Stimulated activated CD4-positive, alpha-beta T cell treated with anti-CD3 and anti-CD28 coated beads, Interleukin-1b, Interleukin-23, amount 100 ng/mL, for 24 hours (primary cell): ENCODE data around the gene ANKS1B.

Experiments used
- DNase-seq, 4 experiments: peaks; one replicate each; pipeline ENCODE4 v3.0.0-alpha.2; 2020; ENCODE audit warnings: low read depth in 4 of 4, low spot score in 1 of 4

The ANKS1B gene

DNA sequence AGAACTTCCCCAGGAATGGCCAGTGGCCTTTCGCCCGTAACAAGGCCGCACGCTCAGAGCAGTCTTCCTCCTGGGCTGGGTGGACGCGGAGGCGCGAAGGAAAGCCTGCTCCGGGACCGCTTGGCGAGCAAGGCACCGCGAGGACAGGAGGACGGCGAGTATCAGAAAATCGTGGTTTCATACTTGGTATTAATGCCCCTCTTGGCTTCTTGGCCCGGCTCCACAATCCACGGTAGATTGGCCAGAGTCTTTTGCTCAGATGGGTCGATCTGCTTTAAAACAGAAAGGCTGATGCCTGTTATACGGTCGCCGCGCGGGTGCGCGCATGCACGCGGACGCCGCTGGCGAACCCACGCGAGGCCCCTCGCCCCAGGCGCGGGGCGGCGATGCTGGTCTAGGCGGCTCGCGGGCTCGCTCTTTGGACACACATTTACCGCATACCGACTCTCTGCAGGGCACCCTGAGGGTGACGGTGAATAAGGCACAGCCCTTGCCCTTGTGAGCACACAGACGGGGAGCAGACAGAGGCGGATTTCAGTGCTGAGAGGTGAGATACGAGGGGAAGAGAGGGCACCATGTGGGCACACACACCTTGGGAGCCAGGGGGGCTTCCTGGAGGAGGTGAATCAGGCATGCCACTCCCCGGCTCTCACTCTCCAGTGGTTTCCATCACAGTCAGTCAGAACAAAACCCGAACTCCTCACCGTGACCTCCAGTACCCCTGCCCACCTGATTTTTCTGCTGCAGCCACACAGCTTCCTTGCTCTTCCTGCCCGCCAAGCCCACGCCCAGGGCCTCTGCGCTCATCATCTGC, 1239.0 kb downstream of the ANKS1B start:
- peak in 1 of 4 experiments; percentile 11 for DNase-seq

DNA sequence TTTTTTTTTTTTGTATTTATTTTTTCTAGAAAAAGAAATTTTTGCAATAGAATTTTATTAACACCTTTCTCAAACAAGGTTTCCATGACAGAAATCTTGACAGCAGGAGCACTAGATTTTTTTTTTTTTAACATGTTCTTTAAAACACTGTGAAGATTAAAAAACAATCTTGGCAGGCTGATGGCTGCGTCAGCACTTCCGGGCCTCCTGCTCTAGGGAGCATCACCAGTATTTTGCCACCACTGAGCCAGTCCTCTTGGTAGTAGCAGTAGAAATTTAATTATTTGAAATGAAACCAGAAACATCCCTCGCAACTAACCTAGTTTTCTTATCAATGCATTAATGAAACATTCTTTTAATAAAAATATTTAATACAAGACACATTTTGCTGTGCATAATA, 1240.1 kb downstream of the ANKS1B start:
- no peak for DNase-seq

DNA sequence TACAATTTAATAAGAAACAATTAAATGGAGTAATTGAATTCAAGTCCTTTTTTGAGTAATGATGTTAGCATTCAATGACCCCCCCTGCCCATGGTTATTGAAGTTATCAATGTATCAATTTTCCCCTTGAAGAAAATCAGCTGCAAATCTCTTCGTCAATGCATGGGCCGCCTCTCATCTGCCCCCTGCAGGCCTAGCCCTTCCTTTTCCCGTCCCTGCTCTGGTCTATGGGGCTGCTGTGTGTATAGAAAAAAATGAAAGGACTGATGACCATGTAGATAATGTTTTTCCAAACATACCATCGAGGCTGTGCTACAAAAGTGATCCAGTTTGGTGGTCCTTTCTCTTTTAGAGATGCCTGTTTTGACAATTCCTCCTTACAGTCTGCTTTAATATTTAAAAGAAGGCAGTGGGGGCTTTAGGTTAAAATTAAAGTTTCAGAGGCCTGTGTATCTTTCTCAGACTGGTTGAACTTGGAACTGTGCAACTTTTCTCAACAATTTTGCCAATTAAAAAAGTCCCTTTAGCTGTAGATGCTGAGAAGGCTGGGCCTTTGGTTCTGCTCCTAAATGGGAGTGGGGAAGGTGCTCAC, 1241.3 kb downstream of the ANKS1B start:
- peak in 1 of 4 experiments; percentile 12 for DNase-seq

DNA sequence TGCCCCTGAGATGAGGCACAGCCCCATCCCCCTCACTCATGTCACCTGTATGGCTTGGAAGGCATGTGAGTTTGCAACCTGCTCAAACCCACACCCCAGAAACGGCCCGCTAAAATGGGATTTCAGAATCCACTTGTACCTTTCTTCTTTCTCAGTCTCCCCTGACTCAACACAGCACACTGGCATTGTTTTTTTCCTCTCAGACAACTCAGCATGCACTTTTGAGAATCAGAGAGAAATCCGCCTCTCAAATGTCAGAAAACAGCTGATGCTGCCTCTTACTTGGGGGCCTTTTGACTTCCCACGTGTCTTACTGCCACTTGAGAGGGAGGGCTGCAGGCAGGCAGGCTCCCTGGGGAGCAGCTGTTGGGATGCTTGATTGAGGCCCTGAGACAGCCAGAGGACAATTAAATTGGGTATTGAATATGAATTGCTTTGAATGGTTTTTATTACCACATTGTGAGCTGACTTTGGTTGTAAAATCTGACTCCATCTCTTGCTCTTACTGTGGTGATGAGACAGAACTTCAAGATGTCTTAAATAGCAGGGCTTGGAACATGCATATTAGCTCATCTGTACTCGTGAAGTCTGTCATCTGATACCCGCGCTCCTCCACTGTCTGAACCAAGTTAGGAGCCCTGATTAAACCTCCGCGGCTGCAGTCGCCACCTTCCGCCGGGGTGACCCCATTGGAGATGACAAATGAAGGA, 1243.0 kb downstream of the ANKS1B start:
- peak in 1 of 4 experiments; percentile 18 for DNase-seq

DNA sequence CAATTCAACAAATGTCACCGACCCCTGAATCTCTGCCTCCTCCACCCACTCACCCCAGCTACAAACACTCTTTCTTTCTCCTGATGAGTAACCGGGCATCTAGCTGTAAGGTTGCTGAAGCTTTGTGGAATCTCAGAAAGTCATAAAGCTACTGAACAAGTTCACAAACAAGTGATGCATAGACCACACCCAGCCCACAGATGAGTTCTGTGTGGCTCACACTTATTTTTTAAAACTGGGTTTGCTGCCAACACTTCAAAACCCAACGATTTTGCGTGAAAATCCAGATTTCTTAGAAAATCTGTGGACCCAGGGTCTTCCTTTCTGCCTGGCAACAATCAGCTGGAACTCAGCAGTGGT, 1243.6 kb downstream of the ANKS1B start:
- peak in 1 of 4 experiments; percentile 24 for DNase-seq

DNA sequence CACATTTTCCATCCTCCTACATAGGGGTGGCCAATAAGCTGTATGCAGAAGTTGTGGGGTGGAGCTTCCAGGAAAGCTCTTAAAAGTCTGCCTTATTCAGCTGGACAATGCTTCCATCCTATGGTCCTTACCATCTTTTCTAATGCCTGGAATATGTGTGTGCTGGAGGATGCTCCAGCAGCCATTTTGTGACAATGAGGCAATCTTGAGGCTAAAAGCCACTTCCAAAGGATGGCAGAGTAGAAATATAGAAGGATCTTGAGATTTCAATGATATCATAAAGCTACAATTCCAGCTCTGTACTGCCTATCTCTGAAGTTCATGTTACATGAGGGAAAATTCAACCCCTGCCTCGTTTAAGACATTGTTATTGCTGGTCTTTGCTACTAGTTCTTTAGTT, 1244.0 kb downstream of the ANKS1B start:
- no peak for DNase-seq

DNA sequence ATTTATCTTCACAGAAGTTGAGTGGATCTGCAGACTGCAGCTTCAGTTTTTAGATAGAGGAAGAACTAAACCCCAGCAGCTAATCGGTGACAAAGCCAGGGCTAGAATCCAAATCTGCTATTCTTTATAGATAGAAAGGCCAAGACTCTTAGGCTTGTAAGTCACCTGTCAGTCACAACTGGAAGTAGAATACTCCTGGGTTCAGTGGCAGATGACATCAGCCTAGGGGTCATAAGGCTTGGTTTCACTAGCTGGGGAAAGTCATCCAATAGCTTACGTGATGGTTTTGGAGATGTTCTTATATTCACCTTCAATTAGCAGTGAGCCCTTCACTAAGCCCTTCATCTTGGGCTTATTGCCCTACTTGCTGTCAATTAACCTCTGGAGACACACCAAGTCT, 1246.2 kb downstream of the ANKS1B start:
- no peak for DNase-seq

DNA sequence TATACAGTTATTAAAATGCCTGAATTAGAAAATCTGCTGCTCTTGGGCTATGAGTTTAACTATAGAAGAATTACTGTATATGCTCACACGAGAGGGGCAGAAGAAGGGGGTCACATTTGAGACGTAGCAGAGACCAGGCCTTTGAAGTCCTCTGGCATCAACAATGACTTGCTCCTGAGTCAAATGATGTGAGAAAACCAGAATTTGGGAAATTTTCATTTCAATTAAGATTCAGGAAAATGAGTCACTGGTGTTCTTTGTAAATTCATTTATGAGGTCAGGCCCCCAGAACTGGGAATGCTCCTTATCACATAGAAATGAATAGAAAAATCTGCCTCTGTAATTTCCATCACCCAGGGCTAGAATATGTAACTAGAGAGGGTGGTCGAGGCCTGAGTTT, 1246.7 kb downstream of the ANKS1B start:
- no peak for DNase-seq

DNA sequence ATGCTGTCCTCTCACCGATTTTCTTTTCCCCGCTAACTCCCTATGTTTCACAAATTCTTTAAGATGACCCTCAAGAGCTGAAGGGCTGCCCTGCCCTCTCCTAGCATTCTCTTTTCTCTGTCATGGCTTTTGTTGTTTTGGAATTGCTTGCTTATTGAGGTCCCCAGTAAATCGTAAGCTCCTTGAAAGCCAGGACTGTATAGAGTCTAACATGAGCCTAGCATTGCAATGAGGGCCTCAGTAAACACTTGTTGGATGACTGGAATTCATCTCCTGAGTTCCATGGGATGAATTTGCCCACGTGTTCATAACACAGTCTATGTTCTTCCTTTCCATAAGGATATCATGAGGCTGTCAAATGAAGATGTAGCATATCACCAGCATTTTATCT, 1247.4 kb downstream of the ANKS1B start:
- DNase-seq, result no peak

DNA sequence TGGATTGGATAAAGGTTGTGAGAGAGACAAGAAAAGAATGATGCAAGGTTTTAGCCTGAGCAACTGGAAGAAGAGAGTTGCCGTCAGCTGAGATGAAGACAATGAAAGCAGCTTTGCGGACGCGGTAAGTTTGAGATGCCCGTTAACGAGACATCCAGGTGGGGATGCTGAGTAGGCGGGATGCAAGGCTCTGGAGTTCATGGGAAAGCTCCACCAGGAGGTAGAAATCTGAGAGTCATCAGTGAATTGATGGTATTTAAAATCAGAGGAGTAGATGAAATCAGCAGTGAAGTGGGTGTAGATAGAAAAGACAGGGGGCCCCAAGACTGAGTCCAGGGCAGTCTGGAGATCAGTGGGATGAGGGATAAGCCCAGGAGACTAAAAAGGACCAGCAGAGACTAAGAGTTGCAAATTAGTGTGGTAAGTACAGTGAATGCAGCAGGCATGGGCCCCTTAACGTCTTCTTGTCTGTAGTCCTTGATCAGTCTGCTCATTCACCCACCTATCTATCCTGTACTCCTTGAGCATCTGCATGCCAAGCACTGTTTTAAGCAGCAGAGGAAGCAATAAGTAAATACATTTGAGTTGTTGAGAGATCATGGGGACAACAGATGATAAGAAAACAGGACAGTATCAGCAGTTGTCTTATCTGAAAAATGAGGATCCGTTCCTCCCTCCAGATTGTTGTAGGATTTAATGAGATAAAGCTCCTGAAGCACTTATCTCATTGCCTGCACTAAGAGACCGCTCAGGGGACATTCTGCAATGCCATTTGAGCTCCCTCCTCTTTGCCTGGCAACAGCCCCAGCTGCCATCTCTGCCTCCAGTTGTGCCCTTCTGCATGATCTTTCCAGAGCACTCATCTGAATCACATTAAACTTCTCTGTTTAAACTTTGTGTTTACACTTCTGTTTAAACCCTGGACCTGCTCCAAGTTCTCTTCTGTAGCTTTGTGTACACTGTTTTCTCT, 1248.1 kb downstream of the ANKS1B start:
- DNase-seq, result no peak

DNA sequence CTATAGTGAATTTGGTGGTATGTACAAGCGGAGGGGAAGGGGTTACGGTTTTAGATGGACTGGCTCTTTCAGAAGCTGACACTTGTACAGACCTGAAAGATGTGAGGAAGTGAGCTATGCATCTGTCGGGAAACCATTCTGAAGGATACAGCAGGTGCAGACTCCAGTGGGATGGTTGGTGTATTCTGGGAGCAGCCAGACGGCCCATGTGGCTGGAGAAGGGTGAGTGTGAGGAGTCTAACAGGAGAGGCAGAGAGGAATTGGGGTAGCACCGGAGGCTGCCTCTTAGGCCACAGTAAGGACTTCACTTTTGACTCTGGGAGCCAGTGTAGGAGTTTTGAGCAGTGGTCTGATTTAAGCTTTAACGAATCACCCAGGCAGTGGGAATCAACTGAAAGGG, 1248.9 kb downstream of the ANKS1B start:
- DNase-seq, result no peak

DNA sequence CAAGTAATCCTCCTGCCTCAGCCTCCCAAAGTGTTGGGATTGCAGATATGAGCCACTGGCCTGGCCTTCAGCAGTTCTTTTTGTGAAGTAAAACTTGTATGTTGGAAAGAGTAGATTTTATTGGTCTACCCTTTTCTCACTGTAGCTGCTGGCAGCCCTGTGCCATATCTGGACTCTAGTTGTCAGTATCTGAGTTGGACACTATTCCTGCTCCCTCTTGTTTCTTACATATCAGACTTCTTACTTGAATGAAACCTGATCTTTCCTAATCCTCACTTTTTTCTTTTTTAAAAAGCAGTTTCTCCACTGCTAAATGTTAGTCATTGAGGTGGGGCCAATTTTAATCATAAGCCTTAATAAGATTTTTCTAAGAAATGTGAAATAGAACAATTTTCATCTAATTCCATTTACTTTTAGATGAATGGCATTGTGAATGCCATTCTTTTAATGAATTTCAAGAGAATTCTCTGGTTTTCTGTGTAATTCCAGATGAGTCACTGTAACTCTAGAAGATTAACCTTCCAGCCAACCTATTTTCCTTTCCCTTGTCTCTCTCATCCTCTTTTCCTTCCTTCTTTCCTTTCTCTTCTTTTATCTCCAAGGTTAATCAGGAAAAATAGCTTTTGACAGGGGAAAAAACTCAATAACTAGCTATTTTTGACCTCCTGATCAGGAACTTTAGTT, 1250.9 kb downstream of the ANKS1B start:
- DNase-seq, result no peak

DNA sequence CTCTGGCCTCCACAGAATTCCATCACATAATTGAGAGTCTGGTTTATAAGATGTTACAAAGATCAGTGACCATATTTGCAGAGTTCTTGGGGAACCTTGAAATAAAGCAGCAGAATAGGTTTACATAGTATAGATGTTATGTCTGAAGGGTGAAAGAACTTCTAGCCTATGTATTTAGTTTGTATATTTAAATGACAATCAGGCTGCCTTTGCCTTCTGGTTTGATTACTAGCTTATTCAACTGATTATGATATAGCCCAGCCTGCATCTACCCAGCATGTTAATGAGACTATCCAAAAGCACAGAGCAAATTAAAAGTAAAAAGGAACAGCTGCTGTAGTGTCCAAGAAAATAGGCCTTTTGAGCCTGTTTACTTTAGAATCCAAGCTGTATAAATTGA, 1254.3 kb downstream of the ANKS1B start:
- DNase-seq, result no peak

DNA sequence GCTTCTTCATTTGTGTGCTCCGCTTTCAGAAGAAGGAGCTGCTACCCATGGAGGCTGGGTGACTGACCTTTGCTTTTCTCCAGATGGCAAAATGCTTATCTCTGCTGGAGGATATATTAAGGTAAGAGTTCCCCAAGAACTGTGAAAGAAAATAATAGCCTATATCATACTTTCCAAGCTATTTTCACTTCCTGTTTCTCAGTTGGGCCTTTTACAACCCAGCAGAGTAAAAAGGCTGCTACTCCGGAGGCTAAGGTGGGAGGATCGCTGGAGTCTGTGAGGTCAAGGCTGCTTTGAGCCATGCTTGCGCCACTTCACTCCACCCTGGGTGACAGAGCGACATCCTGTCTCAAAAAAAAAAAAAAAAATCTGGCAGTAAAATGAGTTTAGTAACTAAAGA, 1257.5 kb downstream of the ANKS1B start:
- no peak for DNase-seq

DNA sequence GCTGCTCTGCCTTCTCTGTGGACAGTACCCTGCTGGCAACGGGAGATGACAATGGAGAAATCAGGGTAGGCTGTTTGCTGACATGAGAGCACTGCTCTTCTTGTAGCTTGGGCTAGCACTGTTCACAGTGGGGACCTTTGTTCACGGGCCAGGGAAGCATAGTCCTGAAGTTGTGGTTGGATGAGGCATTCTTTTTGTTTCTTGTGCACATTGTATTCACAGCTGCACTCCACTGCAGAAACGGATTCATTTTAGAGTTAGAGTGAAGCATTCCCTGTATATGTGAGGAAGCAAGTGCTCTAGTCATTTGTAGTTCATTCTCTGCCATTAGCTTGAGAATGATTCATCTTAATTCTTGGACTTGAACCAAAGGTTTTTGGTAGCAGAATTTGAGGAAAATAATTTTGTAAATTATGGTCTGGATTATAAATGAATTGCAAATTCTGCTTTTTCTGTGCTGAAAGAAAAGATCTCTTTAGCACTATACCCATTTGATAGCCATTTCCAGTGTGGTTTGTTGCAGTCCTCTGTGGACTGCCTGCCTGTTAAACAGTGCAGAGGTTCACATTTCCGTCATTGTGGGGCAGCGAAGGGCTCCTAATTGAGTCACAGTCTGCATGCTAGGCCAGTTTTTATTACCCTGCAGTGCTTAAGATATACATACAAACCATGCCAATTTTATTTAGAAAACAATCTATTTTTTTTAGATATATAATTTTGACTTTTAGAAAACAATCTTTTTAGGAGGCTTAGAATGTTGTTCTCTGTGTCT, 1259.1 kb downstream of the ANKS1B start:
- peak in 1 of 4 experiments; percentile 20 for DNase-seq

DNA sequence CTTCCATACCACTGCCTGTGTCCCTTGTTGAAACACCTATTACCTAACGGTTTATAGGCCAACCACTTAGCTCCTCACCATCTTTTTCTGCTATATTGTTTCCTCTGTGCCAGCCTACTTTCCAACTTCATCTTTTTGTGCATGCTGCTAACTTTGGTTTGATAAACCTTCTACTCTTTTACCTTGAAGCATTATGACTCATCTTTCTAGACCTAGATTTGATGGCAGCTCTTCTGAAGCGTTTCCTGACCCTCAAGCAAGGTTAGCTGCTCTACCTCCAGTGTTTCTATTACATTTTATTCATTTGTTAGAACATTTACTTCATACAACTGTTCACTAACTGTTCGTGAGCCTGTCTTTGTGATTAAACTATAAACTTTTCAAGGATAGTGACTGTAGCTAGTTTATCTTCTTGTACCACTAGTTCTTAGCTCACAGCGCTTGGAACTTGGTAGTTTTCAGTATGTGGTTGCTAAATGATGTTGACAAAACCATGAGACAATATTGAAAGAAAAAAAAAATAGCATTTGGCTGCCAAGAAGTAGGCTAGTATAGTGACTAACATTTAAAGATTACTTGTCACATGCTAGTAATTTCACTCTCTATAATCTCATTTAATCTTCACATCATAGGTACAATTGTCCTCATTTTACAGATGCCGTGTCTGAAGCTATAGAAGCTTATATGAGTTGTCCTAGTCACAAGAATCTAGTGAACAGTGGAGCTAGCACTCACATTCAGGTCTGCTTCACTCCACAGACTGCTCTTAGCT, 1260.2 kb downstream of the ANKS1B start:
- DNase-seq, result no peak

DNA sequence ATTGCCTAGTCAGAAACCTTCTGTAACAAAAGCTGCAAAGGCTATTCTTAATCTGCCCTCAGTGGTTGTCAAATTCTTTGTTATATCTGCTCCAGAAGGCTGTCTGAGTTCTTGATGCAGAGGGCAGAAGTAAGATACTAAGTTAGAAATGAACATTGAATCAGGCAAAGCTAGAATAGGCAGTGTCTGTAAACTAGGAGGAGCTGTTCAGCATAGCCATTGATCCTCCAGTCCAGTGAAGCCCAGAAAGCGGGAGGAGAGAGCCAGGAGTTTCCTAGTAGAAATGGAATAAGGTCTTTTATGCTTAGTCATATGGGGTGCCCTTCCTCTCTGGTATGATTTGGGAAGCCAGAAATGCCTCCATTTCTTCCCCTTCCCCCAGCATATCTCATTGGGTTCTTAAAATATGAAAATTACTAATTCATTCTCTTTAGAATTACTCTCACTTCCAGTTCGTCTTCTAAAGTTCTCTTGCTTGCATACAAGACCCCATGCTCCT, 1263.5 kb downstream of the ANKS1B start:
- DNase-seq, result no peak

DNA sequence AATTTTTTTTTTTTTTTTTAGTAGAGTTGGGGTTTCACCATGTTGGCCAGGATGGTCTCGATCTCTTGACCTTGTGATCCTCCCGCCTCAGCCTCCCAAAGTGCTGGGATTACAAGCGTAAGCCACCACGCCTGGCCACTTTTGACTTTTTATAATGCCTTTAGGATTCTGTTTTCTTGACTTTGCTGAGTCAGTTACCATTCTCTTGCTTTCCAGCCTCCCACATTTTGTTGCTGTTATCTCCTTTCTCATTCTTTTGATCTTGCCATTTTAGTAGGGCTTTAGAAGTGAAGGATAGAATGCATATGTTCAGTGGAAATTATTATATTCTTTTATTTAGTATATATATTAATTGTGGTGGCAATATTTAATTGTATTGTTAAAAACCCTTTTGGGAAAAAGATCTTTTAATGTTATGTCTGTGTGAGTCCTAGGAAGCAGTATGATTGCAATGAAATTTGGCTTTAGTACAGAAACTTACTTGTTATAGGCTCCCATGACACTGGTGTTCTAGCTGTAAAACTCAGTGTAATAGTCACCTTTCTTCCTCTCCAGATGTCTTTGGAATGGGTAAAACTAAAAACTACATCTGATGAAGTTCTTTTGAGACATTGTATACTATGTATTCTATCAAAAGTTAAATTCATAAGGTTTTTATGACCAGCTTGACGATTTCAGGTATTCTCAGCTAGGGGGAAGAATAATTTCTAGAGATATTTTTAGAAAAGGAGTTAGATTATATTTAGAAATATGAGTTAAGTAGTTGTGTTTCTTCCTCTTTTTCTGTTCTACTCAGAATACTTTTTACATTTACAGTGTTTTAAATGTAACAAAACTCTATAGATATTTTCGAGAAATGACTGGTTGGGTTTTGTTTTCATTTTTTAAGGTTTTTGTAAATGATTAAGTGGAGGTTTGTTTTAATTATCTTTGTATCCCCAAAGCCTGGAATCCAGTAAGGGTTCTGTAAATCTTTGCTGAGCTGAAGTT, 1264.9 kb downstream of the ANKS1B start:
- no peak for DNase-seq
